Activated CD4-positive, CD25-positive, alpha-beta regulatory T cell treated with anti-CD3 and anti-CD28 coated beads, Interleukin-2, amount 50 U/mL, for 16 hours (primary cell): ENCODE data around the gene NAALADL2.
"Not testable (repeated sequence)": the region's sequence is repeated elsewhere in the genome, so short reads cannot be mapped to it uniquely, and the experiment has no call there.

Experiments used
- DNase-seq: peaks from one replicate; pipeline ENCODE4 v3.0.0-alpha.2; 2020; ENCODE audit warnings: low read depth, low spot score

The NAALADL2 gene

GRCh38 chr3:175580318-175580717 lies 721.2 kb downstream of the NAALADL2 start:
- DNase-seq: no peak

GRCh38 chr3:175585898-175586297 lies 726.8 kb downstream of the NAALADL2 start:
- DNase-seq: no peak

GRCh38 chr3:175590745-175591144 lies 731.6 kb downstream of the NAALADL2 start:
- no peak for DNase-seq

- no peak for DNase-seq
Measured at GRCh38 chr3:175591375-175591774, 732.2 kb downstream of the NAALADL2 start.

GRCh38 chr3:175593331-175593730 lies 734.2 kb downstream of the NAALADL2 start:
- no peak for DNase-seq

GRCh38 chr3:175598740-175599139 lies 739.6 kb downstream of the NAALADL2 start:
- no peak for DNase-seq

GRCh38 chr3:175601521-175601920 lies 742.4 kb downstream of the NAALADL2 start:
- no peak for DNase-seq

- no peak for DNase-seq
Measured at GRCh38 chr3:175605851-175606250, 746.7 kb downstream of the NAALADL2 start.

GRCh38 chr3:175606650-175607318 lies 747.6 kb downstream of the NAALADL2 start:
- no peak for DNase-seq

GRCh38 chr3:175608356-175608755 lies 749.2 kb downstream of the NAALADL2 start:
- DNase-seq: no peak

- no peak for DNase-seq
Measured at GRCh38 chr3:175608911-175609310, 749.8 kb downstream of the NAALADL2 start.

GRCh38 chr3:175612487-175613196 lies 753.5 kb downstream of the NAALADL2 start:
- DNase-seq: no peak

- not testable (repeated sequence) for DNase-seq
Measured at GRCh38 chr3:175614107-175614506, 755.0 kb downstream of the NAALADL2 start.

- no peak for DNase-seq
Measured at GRCh38 chr3:175617247-175617646, 758.1 kb downstream of the NAALADL2 start.

GRCh38 chr3:175619369-175619768 lies 760.2 kb downstream of the NAALADL2 start:
- no peak for DNase-seq

GRCh38 chr3:175620093-175620492 lies 761.0 kb downstream of the NAALADL2 start:
- DNase-seq: no peak

- DNase-seq: no peak
Measured at GRCh38 chr3:175620532-175620931, 761.4 kb downstream of the NAALADL2 start.

- DNase-seq: no peak
Measured at GRCh38 chr3:175640958-175641357, 781.8 kb downstream of the NAALADL2 start.

GRCh38 chr3:175646865-175647264 lies 787.7 kb downstream of the NAALADL2 start:
- no peak for DNase-seq

- no peak for DNase-seq
Measured at GRCh38 chr3:175648899-175649298, 789.8 kb downstream of the NAALADL2 start.

- DNase-seq: no peak
Measured at GRCh38 chr3:175651716-175652115, 792.6 kb downstream of the NAALADL2 start.

GRCh38 chr3:175655351-175655750 lies 796.2 kb downstream of the NAALADL2 start:
- no peak for DNase-seq

- no peak for DNase-seq
Measured at GRCh38 chr3:175656461-175656860, 797.3 kb downstream of the NAALADL2 start.
